ENCODE measurements around the gene WDR46. TPM values are rescaled to one million over a fixed set of nuclear protein-coding genes. Genes with fewer than 3 reads are reported as not detected.

WDR46 gene
- total RNA-seq, 1 experiment from 2014 or later, result 57.0 TPM

GRCh38 chr6:33279257-33279695 is 9.8 kb downstream of the WDR46 start:
- intact Hi-C loops (cut with micrococcal nuclease), result loop anchor here (2.0 kb wide), 1 partner anchor 20 kb away; the partner anchor contains the start of gene RGL2
- POLR2A ChIA-PET, result interaction anchor here (0.7 to 5.6 kb wide), 4 partner anchors 9 to 307 kb away, joined by 3 to 73 read pairs (median 19); partner anchors contain the start of genes PFDN6 and WDR46
- DNase-seq (ENCODE audit: unreplicated experiment), result no peak
- Mint-ChIP-seq H3K4me3 (ENCODE audit: unreplicated experiment) (no peak overlapping the region), H3K4me1 (ENCODE audit: insufficient read depth, unreplicated experiment) (peaks cover 22% of the 10 kb centered on the region), H3K27ac (ENCODE audit: low read depth, unreplicated experiment) (no peak overlapping the region), H3K9me3 (ENCODE audit: unreplicated experiment) (no peaks in the 10 kb centered on the region), H3K27me3 (ENCODE audit: insufficient read depth, unreplicated experiment) (no peaks in the 10 kb centered on the region), H3K36me3 (ENCODE audit: insufficient read depth, unreplicated experiment) (peaks cover 61% of the 10 kb centered on the region)
- TF ChIP-seq, protein P1, sequence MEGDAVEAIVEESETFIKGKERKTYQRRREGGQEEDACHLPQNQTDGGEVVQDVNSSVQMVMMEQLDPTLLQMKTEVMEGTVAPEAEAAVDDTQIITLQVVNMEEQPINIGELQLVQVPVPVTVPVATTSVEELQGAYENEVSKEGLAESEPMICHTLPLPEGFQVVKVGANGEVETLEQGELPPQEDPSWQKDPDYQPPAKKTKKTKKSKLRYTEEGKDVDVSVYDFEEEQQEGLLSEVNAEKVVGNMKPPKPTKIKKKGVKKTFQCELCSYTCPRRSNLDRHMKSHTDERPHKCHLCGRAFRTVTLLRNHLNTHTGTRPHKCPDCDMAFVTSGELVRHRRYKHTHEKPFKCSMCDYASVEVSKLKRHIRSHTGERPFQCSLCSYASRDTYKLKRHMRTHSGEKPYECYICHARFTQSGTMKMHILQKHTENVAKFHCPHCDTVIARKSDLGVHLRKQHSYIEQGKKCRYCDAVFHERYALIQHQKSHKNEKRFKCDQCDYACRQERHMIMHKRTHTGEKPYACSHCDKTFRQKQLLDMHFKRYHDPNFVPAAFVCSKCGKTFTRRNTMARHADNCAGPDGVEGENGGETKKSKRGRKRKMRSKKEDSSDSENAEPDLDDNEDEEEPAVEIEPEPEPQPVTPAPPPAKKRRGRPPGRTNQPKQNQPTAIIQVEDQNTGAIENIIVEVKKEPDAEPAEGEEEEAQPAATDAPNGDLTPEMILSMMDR (IDR thresholded peaks at IDR 0.05; ENCODE audit: unreplicated experiment), result no peak
- TSS peak; percentile 30 for BruUV-seq (replicated peaks)
- CTCF ChIA-PET, result interaction anchor here (0.5 to 2.0 kb wide), 7 partner anchors 8 to 131 kb away, joined by 3 to 9 read pairs (median 3); partner anchors contain the start of genes RPS18, VPS52 and WDR46

DNA sequence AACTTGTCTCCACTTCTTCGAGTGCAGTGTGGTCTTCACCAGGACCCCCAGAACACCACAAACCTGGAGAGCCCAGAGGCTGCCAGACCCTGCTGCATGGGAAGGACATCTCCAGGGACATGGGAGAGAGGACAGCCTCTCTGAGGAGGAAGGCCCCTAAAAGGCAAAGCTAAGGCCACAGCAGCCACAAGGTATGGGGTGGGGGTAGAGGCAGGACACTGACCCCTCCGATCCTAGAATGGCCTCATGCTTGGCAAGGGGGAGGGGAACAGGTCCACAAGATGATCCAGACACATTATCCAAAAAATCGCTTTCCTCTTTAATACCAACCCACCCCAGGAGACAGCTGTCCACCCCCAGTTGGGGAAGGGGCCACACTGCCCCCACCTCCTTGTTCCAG is 10.2 kb downstream of the WDR46 start:
- intact Hi-C loops (cut with micrococcal nuclease), result loop anchor here (2.0 kb wide), 1 partner anchor 20 kb away; the partner anchor contains the start of gene RGL2
- Mint-ChIP-seq H3K36me3 (ENCODE audit: insufficient read depth, unreplicated experiment) (peaks cover 61% of the 10 kb centered on the region), H3K4me3 (ENCODE audit: unreplicated experiment) (no peak overlapping the region), H3K27me3 (ENCODE audit: insufficient read depth, unreplicated experiment) (no peaks in the 10 kb centered on the region), H3K4me1 (ENCODE audit: insufficient read depth, unreplicated experiment) (peaks cover 25% of the 10 kb centered on the region), H3K9me3 (ENCODE audit: unreplicated experiment) (no peaks in the 10 kb centered on the region), H3K27ac (ENCODE audit: low read depth, unreplicated experiment) (no peak overlapping the region)
- no TSS peak for BruUV-seq (replicated peaks)
- TF ChIP-seq, protein P1 (IDR thresholded peaks at IDR 0.05; ENCODE audit: unreplicated experiment), result no peak
- ChIA-PET CTCF (interaction anchor here (0.8 to 2.9 kb wide), 4 partner anchors 10 to 30 kb away, joined by 3 to 18 read pairs (median 6); partner anchors contain the start of genes PFDN6 and WDR46), POLR2A (interaction anchor here (0.9 to 5.6 kb wide), 6 partner anchors 10 to 307 kb away, joined by 4 to 73 read pairs (median 10); partner anchors contain the start of genes PFDN6, WDR46 and ZBTB22)
- DNase-seq (ENCODE audit: unreplicated experiment), result no peak

DNA sequence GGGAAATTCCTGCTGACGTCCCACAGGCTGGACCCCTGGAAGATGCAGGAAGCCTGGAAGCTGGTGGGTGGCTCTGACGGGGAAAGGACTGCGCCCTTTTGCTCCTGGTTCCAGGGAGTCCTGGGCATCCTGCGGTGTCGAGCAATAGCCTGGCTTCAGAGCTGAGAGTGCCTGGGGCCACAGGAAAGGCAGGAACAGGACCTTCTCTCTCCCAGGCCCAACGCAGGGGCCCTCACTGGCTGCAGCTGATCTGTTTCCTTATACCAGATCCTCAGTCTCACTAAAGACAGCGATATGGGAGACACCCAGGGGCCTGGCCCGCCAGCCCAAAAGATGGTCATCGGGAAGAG is 10.7 kb downstream of the WDR46 start:
- BruUV-seq (replicated peaks), result no TSS peak
- TF ChIP-seq, protein P1 (IDR thresholded peaks at IDR 0.05; ENCODE audit: unreplicated experiment), result no peak
- peaks cover 61% of the 10 kb centered on the region for H3K36me3 Mint-ChIP-seq (ENCODE audit: insufficient read depth, unreplicated experiment)
- H3K4me3 Mint-ChIP-seq (ENCODE audit: unreplicated experiment), result no peak overlapping the region
- H3K9me3 Mint-ChIP-seq (ENCODE audit: unreplicated experiment), result no peaks in the 10 kb centered on the region
- no peak for DNase-seq (ENCODE audit: unreplicated experiment)
- CTCF ChIA-PET, result interaction anchor here (0.8 to 2.9 kb wide), 5 partner anchors 10 to 30 kb away, joined by 3 to 18 read pairs (median 4); partner anchors contain the start of genes PFDN6 and WDR46
- no peak overlapping the region for H3K27ac Mint-ChIP-seq (ENCODE audit: low read depth, unreplicated experiment)
- intact Hi-C loops (cut with micrococcal nuclease), result loop anchor here (2.0 kb wide), 1 partner anchor 20 kb away; the partner anchor contains the start of gene RGL2
- no peaks in the 10 kb centered on the region for H3K27me3 Mint-ChIP-seq (ENCODE audit: insufficient read depth, unreplicated experiment)
- peaks cover 28% of the 10 kb centered on the region for H3K4me1 Mint-ChIP-seq (ENCODE audit: insufficient read depth, unreplicated experiment)
- POLR2A ChIA-PET, result interaction anchor here (0.9 to 5.6 kb wide), 8 partner anchors 10 to 306 kb away, joined by 4 to 73 read pairs (median 10); partner anchors contain the start of genes PFDN6, RGL2, WDR46 and ZBTB22

GRCh38 chr6:33277663-33278391 is 11.2 kb downstream of the WDR46 start:
- DNase-seq (ENCODE audit: unreplicated experiment), result no peak
- Mint-ChIP-seq H3K4me3 (ENCODE audit: unreplicated experiment) (peak overlapping the region; percentile 99), H3K9me3 (ENCODE audit: unreplicated experiment) (no peaks in the 10 kb centered on the region), H3K36me3 (ENCODE audit: insufficient read depth, unreplicated experiment) (peaks cover 61% of the 10 kb centered on the region), H3K27ac (ENCODE audit: low read depth, unreplicated experiment) (no peak overlapping the region), H3K27me3 (ENCODE audit: insufficient read depth, unreplicated experiment) (no peaks in the 10 kb centered on the region), H3K4me1 (ENCODE audit: insufficient read depth, unreplicated experiment) (peaks cover 30% of the 10 kb centered on the region)
- ChIA-PET POLR2A (interaction anchor here (0.6 to 5.6 kb wide), 20 partner anchors 11 to 306 kb away, joined by 3 to 73 read pairs (median 6); partner anchors contain the start of genes PFDN6, RGL2, RING1 and WDR46), CTCF (interaction anchor here (0.7 to 2.9 kb wide), 9 partner anchors 9 to 1098 kb away, joined by 3 to 18 read pairs (median 4); partner anchors contain the start of genes PFDN6 and WDR46)
- TF ChIP-seq, protein P1 (IDR thresholded peaks at IDR 0.05; ENCODE audit: unreplicated experiment), result peak; percentile 13
- no TSS peak for BruUV-seq (replicated peaks)
- intact Hi-C loops (cut with micrococcal nuclease), result loop anchor here (2.0 kb wide), 1 partner anchor 21 kb away; the partner anchor contains the start of gene RGL2
